Uterus (tissue), 2 donors: ENCODE measurements around the gene TBX20.
"Not testable (repeated sequence)": the region's sequence is repeated elsewhere in the genome, so short reads cannot be mapped to it uniquely, and the experiment has no call there.

Experiments used
- CTCF ChIP-seq, 4 experiments: fragments of 200-600 bp in 2 of 4; fragments of 450-650 bp in 2 of 4; sonication (generic) in 2 of 4; IDR thresholded peaks; one replicate each; pipeline ENCODE4 v1.5.1; 2016 to 2019; ENCODE audit warnings: antibody characterized with exemption in 4 of 4, mild to moderate bottlenecking in 2 of 4, moderate library complexity in 1 of 4
- POLR2A ChIP-seq, 2 donors: fragments of 450-650 bp; IDR thresholded peaks; one replicate each; pipeline ENCODE4 v1.6.1; 2016; ENCODE audit warnings: antibody characterized with exemption in 2 of 2, mild to moderate bottlenecking in 1 of 2, moderate library complexity in 1 of 2

DNA sequence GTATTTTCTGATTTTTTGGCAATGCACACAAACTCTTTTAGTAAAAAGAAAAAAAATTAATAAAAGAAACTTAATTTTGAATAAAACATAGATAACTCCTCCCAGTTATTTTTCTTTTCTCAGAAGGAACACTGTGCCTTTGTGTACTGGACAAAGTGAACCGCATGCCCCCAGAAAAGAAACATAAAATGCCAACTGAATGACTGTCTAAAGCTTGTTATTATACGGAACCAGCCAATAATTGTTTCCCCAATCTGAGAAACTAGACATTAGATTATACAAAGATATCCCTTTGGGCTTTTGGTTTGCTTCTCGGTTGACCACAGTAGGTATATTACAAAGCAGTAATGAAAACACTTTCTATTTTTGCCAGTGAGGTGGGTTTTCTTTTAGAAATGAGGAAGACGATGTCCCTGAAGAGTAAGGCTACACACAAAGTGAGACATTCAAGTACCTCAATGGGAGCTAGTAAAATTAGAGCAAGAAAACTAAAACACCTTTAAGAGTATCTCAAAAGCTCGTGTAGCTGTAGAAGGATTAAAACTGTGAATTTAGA, 25.3 kb downstream of the TBX20 start:
- not testable (repeated sequence) for TF ChIP-seq CTCF, POLR2A (IDR thresholded peaks at IDR 0.05)
